ENCODE data around the gene FUCA2. TPM values are rescaled to one million over a fixed set of nuclear protein-coding genes. Genes with fewer than 3 reads are reported as not detected.

The FUCA2 gene
- total RNA-seq, 1 donor from 2014 or later, result 64.0 TPM

- Histone ChIP-seq H4K20me1 (ENCODE audit: insufficient read depth, low read length) (no peaks in the 10 kb centered on the region), H3K27ac (ENCODE audit: low read depth, low read length) (peak overlapping the region; percentile 81), H3K27me3 (ENCODE audit: insufficient read depth, low read length) (no peaks in the 10 kb centered on the region), H3K9me3 (ENCODE audit: insufficient read depth, low read depth, low read length) (no peaks in the 10 kb centered on the region), H3K4me1 (ENCODE audit: insufficient read depth, low read length) (peaks cover 18% of the 10 kb centered on the region), H3K36me3 (ENCODE audit: insufficient read depth, low read length) (no peaks in the 10 kb centered on the region), H3K79me2 (ENCODE audit: insufficient read depth, low read length) (no peaks in the 10 kb centered on the region), H3K4me3 (ENCODE audit: insufficient read depth, low read depth, low read length) (no peak overlapping the region), H3K9ac (ENCODE audit: low read length) (peak overlapping the region; percentile 19), H2AFZ (ENCODE audit: low read depth, low read length) (no peak overlapping the region), H3K4me2 (ENCODE audit: low read length) (peak overlapping the region; percentile 56)
- H3K4me1 Mint-ChIP-seq (ENCODE audit: low read depth, unreplicated experiment), result peaks cover 17% of the 10 kb centered on the region
- H3K27ac Mint-ChIP-seq (ENCODE audit: unreplicated experiment), result no peak overlapping the region
- DNase-seq (ENCODE audit: low read depth) (peak; percentile 18), FAIRE-seq (no peak)
- no peak for TF ChIP-seq EZH2 (IDR thresholded peaks at IDR 0.05; ENCODE audit: insufficient read depth, low read length)
- no peaks in the 10 kb centered on the region for H3K27me3 Mint-ChIP-seq (ENCODE audit: low read depth, unreplicated experiment)
- H3K36me3 Mint-ChIP-seq (ENCODE audit: low read depth, unreplicated experiment), result no peaks in the 10 kb centered on the region
- peaks cover 4% of the 10 kb centered on the region for H3K9me3 Mint-ChIP-seq (ENCODE audit: unreplicated experiment)
- H3K4me3 Mint-ChIP-seq (ENCODE audit: unreplicated experiment), result no peak overlapping the region
Measured at GRCh38 chr6:143555071-143555492, 43.6 kb upstream of the FUCA2 start.

GRCh38 chr6:143553337-143553736 lies 41.8 kb upstream of the FUCA2 start:
- Mint-ChIP-seq H3K36me3 (ENCODE audit: low read depth, unreplicated experiment) (no peaks in the 10 kb centered on the region), H3K9me3 (ENCODE audit: unreplicated experiment) (peaks cover 4% of the 10 kb centered on the region), H3K4me1 (ENCODE audit: low read depth, unreplicated experiment) (peaks cover 17% of the 10 kb centered on the region), H3K27me3 (ENCODE audit: low read depth, unreplicated experiment) (no peaks in the 10 kb centered on the region), H3K4me3 (ENCODE audit: unreplicated experiment) (no peak overlapping the region), H3K27ac (ENCODE audit: unreplicated experiment) (no peak overlapping the region)
- no peak for TF ChIP-seq EZH2 (IDR thresholded peaks at IDR 0.05; ENCODE audit: insufficient read depth, low read length)
- TF ChIP-seq CTCF (IDR thresholded peaks at IDR 0.05; ENCODE audit: insufficient read depth, low read depth, low read length), result no peak
- Histone ChIP-seq H3K36me3 (ENCODE audit: insufficient read depth, low read length) (no peaks in the 10 kb centered on the region), H3K27ac (ENCODE audit: low read depth, low read length) (no peak overlapping the region), H3K4me3 (ENCODE audit: insufficient read depth, low read depth, low read length) (no peak overlapping the region), H2AFZ (ENCODE audit: low read depth, low read length) (no peak overlapping the region), H4K20me1 (ENCODE audit: insufficient read depth, low read length) (no peaks in the 10 kb centered on the region), H3K9ac (ENCODE audit: low read length) (no peak overlapping the region), H3K79me2 (ENCODE audit: insufficient read depth, low read length) (no peaks in the 10 kb centered on the region), H3K4me1 (ENCODE audit: insufficient read depth, low read length) (peaks cover 18% of the 10 kb centered on the region), H3K27me3 (ENCODE audit: insufficient read depth, low read length) (no peaks in the 10 kb centered on the region), H3K9me3 (ENCODE audit: insufficient read depth, low read depth, low read length) (no peaks in the 10 kb centered on the region), H3K4me2 (ENCODE audit: low read length) (no peak overlapping the region)
- DNase-seq (ENCODE audit: low read depth) (no peak), FAIRE-seq (no peak)

GRCh38 chr6:143549949-143550268 lies 38.4 kb upstream of the FUCA2 start:
- Histone ChIP-seq H3K4me2 (ENCODE audit: low read length) (no peak overlapping the region), H3K79me2 (ENCODE audit: insufficient read depth, low read length) (no peaks in the 10 kb centered on the region), H3K36me3 (ENCODE audit: insufficient read depth, low read length) (no peaks in the 10 kb centered on the region), H4K20me1 (ENCODE audit: insufficient read depth, low read length) (no peaks in the 10 kb centered on the region), H3K27me3 (ENCODE audit: insufficient read depth, low read length) (no peaks in the 10 kb centered on the region), H3K27ac (ENCODE audit: low read depth, low read length) (no peak overlapping the region), H2AFZ (ENCODE audit: low read depth, low read length) (no peak overlapping the region), H3K4me3 (ENCODE audit: insufficient read depth, low read depth, low read length) (no peak overlapping the region), H3K4me1 (ENCODE audit: insufficient read depth, low read length) (peaks cover under 1% of the 10 kb centered on the region), H3K9ac (ENCODE audit: low read length) (no peak overlapping the region), H3K9me3 (ENCODE audit: insufficient read depth, low read depth, low read length) (no peaks in the 10 kb centered on the region)
- FAIRE-seq (no peak), DNase-seq (ENCODE audit: low read depth) (no peak)
- no peak overlapping the region for H3K4me3 Mint-ChIP-seq (ENCODE audit: unreplicated experiment)
- no peaks in the 10 kb centered on the region for H3K27me3 Mint-ChIP-seq (ENCODE audit: low read depth, unreplicated experiment)
- peaks cover 14% of the 10 kb centered on the region for H3K4me1 Mint-ChIP-seq (ENCODE audit: low read depth, unreplicated experiment)
- no peak for TF ChIP-seq CTCF (IDR thresholded peaks at IDR 0.05; ENCODE audit: insufficient read depth, low read depth, low read length)
- TF ChIP-seq EZH2 (IDR thresholded peaks at IDR 0.05; ENCODE audit: insufficient read depth, low read length), result no peak
- no peak overlapping the region for H3K27ac Mint-ChIP-seq (ENCODE audit: unreplicated experiment)
- no peaks in the 10 kb centered on the region for H3K36me3 Mint-ChIP-seq (ENCODE audit: low read depth, unreplicated experiment)
- no peaks in the 10 kb centered on the region for H3K9me3 Mint-ChIP-seq (ENCODE audit: unreplicated experiment)
